Hypothalamus (tissue), 51 donors: Measurements from ENCODE around the gene ZNF692.
"Not testable (repeated sequence)": the region's sequence is repeated elsewhere in the genome, so short reads cannot be mapped to it uniquely, and the experiment has no call there.

Experiments
- DNase-seq, 51 donors: peaks; one replicate each; lab custom pipeline; 2025; lab: John Stamatoyannopoulos, UW

The ZNF692 gene

DNA sequence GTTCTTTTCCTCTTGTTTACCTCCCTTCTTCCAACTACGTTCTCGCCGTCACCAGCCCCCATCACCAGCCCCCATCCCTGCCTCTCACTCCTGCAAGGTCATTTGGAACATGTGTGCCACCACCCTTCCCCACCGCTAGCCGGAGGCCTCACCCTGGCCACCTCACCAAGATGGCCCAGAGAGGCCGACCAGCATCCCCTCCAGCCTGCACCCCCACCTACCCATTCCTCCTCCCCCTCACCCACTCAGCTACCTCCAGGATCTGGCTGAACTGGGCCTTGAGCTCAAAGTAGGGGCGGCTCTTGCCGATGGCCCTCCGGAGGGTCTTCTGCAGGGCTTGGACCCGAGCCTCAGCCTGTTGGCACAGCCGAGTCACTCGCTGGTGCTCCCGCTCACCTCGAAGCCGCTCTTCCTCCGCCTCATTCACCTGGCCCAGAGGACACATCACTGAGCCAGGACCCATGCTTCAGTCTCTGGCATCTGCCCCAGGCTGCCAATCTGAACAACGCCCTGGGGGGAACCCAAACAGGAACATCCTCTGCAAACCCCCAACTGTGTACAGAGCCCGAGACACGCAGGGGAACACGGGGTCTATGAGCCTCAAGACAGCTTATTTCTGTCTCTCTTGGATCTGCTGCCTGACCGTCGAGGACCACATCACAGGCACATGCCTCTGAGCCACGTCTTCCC lies 46.0 kb downstream of the ZNF692 start:
- DNase-seq = no peak

DNA sequence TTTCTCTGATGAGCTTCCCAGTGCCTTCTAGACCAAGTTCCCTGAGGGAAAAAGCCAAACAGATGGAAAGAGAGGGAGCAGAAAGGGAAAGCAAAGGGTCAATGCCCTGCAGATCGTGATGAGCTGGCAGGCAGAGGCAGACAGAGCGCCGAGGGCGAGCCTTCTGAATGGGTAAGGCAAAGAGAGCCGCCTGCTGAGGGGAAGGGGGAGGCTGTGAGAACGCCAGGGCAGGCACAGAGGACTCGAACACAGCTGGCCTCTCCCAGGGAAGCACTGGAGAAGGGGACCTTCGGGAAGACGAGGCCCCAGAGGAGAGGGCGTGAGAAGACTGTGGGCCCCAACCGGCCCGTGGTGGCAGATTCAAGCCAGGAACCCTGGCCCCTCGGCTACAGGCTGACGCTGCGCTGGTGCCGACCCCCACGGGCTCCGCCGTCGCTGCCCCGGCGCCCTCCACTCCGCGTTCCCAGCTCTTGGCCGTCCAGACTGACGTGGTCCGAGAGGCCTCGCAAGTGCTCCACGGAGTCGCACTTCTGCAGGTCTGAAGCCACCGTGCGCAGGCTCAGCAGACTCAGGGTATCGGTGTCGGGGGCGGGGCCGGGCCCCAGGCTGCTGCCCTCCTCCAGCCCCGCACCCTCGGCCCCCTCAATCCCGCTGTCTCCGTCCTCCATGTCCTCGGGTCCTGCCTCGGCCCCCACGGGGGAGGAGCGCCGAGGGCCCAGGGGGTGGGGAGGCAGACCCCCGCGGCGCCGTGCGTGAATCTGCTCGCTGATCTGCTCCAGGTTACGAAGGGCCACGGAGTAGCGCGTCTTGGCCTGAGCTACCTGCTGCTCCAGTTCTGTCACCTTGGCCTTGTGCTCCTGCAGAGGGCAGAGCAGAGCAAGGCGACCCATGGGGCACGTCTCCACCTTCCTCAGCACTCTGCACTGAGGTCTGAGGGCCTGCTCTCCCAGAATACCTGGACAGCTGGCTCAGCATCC lies 47.1 kb downstream of the ZNF692 start:
- DNase-seq = no peak

DNA sequence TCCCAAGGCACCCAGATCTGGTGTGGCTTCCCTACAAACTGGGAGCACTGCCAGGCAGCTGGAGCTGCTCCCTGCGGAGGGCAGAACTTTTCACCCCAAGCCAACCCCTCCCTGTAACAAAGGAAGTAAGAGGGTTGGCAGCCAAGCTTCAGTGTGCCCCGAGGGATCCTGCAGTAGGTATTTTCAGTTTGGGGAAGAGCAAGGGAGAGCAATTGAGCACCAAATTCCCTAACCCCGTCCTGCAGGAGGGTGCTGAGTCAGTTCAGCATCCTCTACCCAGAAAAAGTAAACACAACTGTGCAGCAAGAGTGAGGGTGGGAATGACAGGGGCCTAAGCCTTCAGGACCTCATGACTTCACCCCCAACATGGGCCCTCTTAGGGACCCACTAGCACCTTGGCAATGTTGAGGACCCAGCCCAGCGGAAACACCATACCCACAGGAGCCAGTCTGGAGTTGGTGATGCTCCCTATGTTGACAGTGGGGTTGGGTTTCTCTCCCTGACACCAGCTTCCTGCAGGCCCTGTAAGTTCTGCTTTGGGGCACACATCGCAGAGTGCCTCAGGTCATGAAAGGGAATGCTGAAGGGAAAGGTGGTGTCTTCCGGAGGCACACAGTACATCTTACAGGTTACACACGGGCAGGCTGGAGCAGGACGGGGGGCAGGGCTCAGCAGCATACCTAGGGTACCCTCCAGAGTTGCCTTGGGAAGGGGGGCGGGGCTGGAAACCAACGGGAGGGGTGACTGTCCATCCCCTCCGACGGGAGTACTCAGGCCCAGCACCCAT lies 48.0 kb downstream of the ZNF692 start:
- DNase-seq = peak in 3 of 51 donors; percentile 12 to 19 (median 18)

DNA sequence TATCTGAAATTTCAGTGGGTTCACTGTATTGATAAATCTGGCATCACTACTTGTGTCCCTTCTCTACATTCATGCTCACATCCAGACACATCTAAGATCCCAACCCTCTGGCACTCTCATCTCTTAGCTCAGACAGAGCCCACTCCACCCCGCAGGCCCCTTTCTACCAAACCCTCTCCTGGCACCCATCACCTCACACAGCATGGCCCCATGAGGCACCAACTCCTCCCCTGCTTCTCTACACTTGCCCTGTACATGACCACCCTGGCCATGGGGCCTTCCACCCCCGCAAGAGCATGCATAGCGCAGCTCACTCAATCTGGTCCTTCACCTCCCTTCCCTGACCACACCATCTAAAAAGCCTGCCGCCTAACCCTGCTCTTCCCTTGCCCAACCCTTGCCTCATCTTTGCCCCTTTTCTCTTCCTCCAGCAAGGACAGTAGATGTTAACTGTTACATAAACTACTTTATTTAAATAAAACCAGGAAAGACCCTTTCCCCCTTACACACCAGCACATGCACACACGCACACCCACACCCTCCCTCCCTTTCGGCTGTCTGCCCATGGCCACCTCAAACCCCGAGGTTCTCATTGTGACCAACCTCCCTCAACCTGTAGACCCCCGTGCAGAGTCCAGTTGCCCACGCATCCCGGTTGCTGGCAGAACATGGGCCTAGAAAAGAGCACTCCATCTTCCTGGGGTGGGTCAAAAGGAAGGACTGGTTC lies 48.7 kb downstream of the ZNF692 start:
- no peak for DNase-seq

DNA sequence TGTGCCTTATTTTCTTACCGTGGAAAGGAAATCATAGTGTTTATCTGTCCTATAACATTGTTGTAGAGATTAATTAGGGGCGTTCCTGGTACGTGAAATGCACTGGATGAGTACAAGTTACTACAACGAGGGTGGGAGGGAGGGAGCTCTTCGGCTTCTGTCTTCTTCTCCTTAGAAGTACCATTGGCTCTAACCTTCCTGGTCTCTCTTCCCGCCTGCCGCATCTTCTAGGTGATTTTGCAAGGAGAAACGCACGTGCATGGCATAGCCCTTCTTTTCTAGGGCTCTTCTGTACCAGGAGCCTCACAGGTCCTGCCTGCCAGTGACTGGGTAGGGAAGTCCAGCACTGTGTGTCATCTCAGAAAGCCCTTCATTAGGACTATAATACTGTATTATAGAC lies 50.0 kb downstream of the ZNF692 start:
- no peak for DNase-seq

DNA sequence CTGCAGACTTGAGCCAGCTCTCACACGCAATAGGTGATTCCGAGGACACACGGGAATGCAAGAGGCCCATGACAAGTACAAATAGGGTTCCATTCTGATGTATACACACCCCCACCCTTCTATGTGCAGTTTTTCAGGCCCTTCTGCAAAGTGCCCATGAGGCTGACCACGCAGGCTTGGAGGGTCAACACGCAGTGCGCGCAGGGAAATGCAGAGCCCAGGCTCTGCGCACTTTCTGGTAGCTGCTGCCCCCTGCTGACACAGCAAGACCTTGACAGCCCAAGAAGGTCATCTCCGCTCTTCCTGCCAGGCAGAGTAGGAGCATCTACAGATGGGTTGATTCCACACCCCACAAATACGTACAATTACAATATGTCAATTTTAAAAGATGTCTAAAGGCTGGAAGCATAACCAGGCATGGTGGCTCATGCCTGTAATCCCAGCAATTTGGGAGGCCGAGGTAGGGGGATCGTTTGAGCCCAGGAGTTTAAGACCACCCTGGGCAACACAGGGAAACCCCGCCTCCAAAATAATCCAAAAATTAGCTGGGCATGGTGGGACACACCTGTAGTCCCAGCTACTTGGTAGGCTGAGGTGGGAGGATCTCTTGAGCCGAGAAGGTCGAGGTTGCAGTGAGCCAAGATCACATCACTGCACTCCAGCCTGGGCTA lies 51.7 kb downstream of the ZNF692 start:
- DNase-seq = peak in 37 of 51 donors; percentile 2 to 71 (median 38)

DNA sequence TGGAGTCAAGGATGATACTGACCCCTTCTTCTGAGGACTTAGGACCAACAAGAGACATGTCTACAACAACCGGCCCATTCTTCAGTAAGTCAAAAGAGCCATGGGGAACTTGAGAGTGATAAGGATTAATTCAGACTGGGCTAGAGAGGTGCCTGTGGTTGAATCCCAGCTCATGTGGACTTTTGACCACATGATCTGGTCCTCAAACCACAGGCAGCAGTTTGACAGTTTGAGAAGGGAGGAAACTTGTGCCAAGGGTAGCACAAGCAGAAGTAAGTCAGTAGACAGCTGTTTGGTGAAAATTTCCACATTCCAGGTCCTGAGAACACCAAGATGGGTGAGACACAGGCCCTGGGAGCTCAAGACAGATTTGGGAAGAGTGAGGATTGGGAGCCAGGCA lies 53.0 kb downstream of the ZNF692 start:
- no peak for DNase-seq

DNA sequence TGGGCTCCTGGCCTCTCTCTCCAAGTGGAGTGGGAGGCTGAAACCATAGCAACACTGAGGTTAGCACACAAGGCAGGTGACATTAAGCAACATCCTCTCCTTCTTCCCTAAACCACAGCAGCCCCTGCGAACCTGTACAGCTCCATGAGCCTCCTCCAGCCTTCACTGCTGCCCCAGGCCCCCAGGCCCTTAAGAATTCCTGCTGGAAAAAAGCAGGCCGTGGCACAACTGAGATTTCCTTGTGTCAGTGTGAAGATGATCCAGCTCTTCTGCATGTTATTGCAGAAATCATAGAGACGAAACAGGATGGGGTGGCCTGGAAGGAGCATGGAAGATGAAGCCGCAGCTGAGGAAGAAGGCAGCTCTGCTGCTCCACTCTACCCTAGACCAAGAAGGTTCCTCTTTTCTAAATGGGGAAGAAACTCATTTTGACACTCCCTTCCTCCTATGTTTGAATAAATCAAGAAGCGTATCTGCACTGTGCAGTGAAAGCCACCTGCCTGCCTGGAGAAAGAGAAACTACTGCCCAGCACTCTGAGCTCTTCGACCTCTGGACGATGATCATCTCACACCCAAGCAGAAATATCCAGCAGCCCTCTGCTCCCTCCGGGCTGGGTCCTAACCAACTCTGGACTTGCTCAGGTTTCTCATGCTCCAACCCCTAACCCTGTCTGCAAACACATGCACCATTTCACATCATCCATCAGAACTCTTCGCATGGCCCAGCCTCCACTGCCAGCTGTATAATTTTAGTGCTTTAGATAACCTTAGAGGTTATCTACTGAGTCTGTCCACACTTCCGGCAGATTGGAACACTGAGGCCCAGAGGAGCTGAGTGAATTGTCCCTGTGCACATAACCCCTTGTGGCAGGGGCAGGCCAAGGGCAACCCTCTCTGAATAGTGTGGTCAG lies 53.9 kb downstream of the ZNF692 start:
- DNase-seq = no peak

DNA sequence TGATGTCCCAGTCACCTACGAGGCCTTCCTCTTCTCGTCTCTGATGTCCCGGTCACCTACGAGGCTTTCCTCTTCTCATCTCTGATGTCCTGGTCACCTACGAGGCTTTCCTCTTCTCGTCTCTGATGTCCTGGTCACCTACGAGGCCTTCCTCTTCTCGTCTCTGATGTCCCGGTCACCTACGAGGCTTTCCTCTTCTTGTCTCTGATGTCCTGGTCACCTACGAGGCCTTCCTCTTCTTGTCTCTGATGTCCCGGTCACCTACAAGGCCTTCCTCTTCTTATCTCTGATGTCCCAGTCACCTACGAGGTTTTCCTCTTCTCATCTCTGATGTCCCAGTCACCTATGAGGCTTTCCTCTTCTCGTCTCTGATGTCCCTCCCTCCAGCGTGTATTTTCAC lies 55.4 kb downstream of the ZNF692 start:
- DNase-seq = not testable (repeated sequence)

DNA sequence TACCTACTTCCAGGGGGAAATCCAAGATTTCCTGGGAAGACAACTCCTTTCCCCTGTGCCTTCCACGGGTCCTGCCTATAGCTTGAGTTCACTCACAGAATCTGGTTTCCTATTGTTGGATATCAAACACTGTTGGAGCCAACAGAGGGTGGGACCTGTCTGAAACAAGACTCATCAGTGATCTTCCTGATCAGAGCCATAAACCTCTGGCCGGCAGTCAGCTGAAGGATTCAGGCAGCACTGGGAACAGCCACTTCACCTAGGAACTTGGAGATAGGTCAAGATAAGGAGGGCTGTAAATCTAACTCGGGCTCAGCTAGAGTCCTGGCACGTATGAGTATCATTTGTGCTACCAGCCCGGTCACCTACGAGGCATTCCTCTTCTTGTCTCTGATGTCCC lies 56.4 kb downstream of the ZNF692 start:
- DNase-seq = no peak

DNA sequence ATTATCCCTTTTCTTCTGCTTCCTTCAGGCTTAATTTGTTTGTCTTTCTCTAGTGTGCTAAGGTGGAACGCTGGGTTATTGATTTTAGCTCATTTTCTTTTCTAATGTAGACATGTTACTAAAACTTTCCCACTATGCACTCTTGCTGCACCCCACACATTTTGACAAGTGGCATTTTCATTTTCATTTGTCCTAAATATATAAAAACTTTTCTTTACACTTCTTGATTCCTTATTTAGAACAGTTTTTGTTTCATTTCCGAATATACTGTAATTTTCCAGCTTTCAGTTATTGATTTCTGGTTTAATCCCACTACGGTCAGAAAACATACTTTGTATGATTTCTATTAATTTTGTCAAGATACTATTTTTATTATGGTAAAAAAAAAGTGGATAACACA lies 58.4 kb downstream of the ZNF692 start:
- DNase-seq = no peak
